Liver (tissue), 3 donors: ENCODE results near the gene ABCC10.

Source experiments
- EGR1 ChIP-seq, 2 donors: IDR thresholded peaks; 2 replicates each; pipeline ENCODE4 v1.6.1; 2016 to 2018; ENCODE audit warnings: antibody characterized with exemption in 2 of 2, low read depth in 2 of 2
- HNF4A ChIP-seq, 2 donors: conservative IDR thresholded peaks; 2 replicates each; pipeline ENCODE4 v1.6.1; 2016; ENCODE audit warnings: antibody characterized with exemption in 2 of 2, mild to moderate bottlenecking in 2 of 2
- JUND ChIP-seq, 2 donors: IDR thresholded peaks; 2 replicates each; pipeline ENCODE4 v1.6.1; 2016; ENCODE audit warnings: antibody characterized with exemption in 2 of 2
- NR2F2 ChIP-seq: IDR thresholded peaks from 2 replicates; pipeline ENCODE4 v1.6.1; 2016; ENCODE audit warnings: antibody characterized with exemption
- RAD21 ChIP-seq, 2 donors: IDR thresholded peaks; 2 replicates each; pipeline ENCODE4 v1.6.1; 2016; ENCODE audit warnings: antibody characterized with exemption in 2 of 2, mild to moderate bottlenecking in 2 of 2
- REST ChIP-seq: IDR thresholded peaks from 2 replicates; pipeline ENCODE4 v1.6.1; 2016; ENCODE audit warnings: antibody characterized with exemption, mild to moderate bottlenecking
- RXRA ChIP-seq, 2 donors: IDR thresholded peaks; 2 replicates each; pipeline ENCODE4 v1.6.1; 2017 to 2018; ENCODE audit warnings: antibody characterized with exemption in 2 of 2, mild to moderate bottlenecking in 1 of 2
- SP1 ChIP-seq: IDR thresholded peaks from 2 replicates; pipeline ENCODE4 v1.6.1; 2018; ENCODE audit warnings: antibody characterized with exemption, mild to moderate bottlenecking
- YY1 ChIP-seq: IDR thresholded peaks from 2 replicates; pipeline ENCODE4 v1.6.1; 2016; ENCODE audit warnings: antibody characterized with exemption, mild to moderate bottlenecking
- TF ChIP-seq, protein P1 (sequence below): fragments of 150-350 bp; IDR thresholded peaks from 2 replicates; pipeline ENCODE4 v1.5.1; 2017; ENCODE audit warnings: improper control_type of control experiment, low read depth, low read length; ENCODE audit not compliant: missing input control
- TF ChIP-seq, protein P2 (sequence below): IDR thresholded peaks from 2 replicates; pipeline ENCODE4 v1.6.1; 2016; ENCODE audit warnings: antibody characterized with exemption
- donor health status: healthy.
- donor health status: healthy.

GRCh38 chr6:43476746-43477145, 49.4 kb downstream of the ABCC10 start:
- TF ChIP-seq, protein P1, sequence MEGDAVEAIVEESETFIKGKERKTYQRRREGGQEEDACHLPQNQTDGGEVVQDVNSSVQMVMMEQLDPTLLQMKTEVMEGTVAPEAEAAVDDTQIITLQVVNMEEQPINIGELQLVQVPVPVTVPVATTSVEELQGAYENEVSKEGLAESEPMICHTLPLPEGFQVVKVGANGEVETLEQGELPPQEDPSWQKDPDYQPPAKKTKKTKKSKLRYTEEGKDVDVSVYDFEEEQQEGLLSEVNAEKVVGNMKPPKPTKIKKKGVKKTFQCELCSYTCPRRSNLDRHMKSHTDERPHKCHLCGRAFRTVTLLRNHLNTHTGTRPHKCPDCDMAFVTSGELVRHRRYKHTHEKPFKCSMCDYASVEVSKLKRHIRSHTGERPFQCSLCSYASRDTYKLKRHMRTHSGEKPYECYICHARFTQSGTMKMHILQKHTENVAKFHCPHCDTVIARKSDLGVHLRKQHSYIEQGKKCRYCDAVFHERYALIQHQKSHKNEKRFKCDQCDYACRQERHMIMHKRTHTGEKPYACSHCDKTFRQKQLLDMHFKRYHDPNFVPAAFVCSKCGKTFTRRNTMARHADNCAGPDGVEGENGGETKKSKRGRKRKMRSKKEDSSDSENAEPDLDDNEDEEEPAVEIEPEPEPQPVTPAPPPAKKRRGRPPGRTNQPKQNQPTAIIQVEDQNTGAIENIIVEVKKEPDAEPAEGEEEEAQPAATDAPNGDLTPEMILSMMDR = no peak
- TF ChIP-seq SP1 = no peak
- TF ChIP-seq RAD21 (IDR thresholded peaks at IDR 0.05) = no peak
- TF ChIP-seq, protein P2, sequence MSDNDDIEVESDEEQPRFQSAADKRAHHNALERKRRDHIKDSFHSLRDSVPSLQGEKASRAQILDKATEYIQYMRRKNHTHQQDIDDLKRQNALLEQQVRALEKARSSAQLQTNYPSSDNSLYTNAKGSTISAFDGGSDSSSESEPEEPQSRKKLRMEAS = no peak
- no peak for TF ChIP-seq EGR1 (IDR thresholded peaks at IDR 0.05; ENCODE audit: low read depth in 2 of 2)
- TF ChIP-seq RXRA (IDR thresholded peaks at IDR 0.05) = no peak
- TF ChIP-seq NR2F2 = no peak
- TF ChIP-seq HNF4A (conservative IDR thresholded peaks at IDR 0.05) = no peak
- no peak for TF ChIP-seq YY1
- TF ChIP-seq REST = no peak
- no peak for TF ChIP-seq JUND (IDR thresholded peaks at IDR 0.05)
